C4-2B (cell line): ENCODE measurements around the gene TLX2.

Experiments
- CTCF ChIP-seq: fragments of 450-650 bp; conservative IDR thresholded peaks from 2 replicates; pipeline ENCODE4 v1.5.1; 2017; ENCODE audit warnings: mild to moderate bottlenecking
- ZFX ChIP-seq: fragments of 450-650 bp; IDR thresholded peaks from 2 replicates; pipeline ENCODE4 v1.6.1; 2017

DNA sequence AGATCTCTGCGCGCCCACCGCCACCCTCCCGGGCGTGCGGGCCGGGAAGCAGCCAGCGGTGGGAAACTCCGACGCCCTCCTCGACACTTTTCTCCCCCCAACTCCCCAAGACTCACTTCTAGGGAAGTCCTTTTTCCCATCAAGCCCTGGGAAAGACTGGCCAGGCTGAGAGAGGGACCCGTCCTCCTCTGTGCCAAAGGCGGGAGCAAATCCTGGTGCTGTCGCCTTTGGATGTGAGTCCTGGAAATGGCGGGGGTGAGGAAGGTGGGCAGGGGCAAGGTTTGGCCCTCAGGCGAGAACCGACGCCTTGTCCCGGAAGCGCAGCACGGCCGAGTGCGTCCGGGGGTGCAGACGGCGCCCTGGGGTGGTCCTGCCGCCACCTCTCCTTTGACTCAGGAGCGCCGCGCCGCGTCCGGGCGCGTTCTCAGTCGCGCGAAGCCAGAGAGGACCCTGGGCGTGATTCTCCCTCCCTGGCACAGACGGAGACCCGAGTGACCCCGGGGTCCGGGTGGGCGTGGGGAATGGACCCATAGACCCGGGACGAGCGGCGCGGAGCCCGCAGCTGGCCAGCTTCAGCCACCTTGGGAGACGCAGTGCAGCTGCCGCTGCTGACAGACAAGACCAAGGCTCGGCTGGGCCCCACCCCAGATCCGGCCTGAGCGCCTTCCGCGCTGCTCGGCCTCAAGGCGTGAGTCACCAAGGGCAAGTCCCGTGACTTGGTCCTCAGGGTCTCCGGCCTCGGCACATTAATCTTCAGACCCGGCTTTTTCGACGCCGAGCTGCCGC lies 11.3 kb upstream of the TLX2 start:
- TF ChIP-seq CTCF, result no peak
- TF ChIP-seq ZFX, result no peak
